NCI-H69 (cell line): ENCODE results near the gene MASTL.

Source experiments
- DNase-seq: peaks from one replicate; lab custom pipeline; 2025; lab: John Stamatoyannopoulos, UW

Gene MASTL

DNA sequence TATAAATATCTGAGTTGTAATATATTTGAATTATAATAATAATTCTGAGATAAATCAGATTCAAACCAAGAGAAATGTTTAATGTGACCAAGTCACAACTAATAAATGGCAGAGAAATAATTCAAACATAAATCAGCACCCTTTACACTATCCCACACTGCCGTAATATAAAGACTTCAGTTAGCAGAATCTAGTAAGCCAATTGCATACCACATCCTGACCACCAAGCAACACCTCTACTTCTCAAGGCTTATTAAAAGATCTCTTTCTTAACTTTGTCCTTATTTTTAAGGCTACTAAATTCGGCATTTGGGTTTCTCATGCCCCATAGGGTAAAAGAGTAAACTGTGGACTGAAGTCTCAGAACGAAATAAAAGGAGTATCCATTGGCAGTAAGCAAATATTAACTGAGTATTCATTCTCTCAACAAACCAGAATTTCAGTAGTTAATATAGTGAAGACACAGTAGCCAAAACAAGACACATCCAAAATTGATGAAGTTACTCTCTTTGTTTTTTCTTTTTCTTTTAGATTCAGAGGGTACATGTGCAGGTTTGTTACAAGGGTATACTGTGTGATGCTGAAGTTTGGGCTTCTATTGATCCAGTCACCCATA lies 70.6 kb downstream of the MASTL start:
- no peak for DNase-seq

DNA sequence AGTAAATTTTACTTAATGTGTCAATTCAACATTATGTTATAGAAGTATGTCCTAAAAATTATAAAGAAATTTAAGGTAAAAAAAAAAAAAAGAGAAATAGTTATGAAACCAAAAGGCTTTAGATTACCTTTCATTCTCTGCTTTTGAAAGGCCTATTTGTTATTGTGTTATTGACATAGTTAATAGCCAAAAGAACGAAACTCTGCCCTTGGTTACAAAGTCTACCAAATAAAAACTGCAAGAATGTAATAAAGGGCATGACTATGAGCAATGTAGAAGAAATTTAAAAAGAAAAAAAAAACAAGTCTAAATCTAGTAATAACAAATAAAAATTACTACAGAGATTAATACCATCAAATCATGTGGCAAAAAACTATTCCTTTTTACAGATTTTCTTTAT lies 74.9 kb downstream of the MASTL start:
- no peak for DNase-seq

DNA sequence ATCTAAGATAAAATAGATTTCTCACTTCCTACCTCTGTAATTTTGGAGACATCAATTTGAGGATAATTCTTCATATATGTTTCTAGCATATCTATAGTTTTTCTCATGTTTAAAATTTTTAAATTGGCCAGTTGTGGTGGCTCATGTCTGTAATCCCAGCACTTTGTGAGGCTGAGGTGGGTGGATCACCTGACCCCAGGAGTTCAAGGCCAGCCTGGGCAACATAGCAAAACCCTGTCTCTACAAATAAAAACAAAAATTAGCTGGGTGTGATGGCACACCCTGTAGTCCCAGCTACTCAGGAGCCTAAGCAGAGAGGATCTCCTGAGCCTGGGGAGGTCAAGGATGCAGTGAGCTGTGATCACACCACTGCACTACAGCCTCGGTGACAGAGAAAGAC lies 80.6 kb downstream of the MASTL start:
- DNase-seq, result no peak
